Hepatocyte (in vitro differentiated cells): ENCODE results near the gene SH3RF3. TPM values are rescaled to one million over a fixed set of nuclear protein-coding genes. Genes with fewer than 3 reads are reported as not detected.

ENCODE experiments used
- DNase-seq: peaks from one replicate; pipeline ENCODE4 v3.0.0-alpha.2; 2016; ENCODE audit warnings: low spot score
- H2AFZ ChIP-seq: fragments of 200-600 bp; sonication (generic); 2 replicates; pipeline ENCODE4 v1.6.0; 2016; ENCODE audit warnings: antibody characterized with exemption, mild to moderate bottlenecking
- H3K27ac ChIP-seq: fragments of 200-600 bp; sonication (generic); 2 replicates; pipeline ENCODE4 v1.5.1; 2016; ENCODE audit warnings: mild to moderate bottlenecking
- H3K27me3 ChIP-seq: fragments of 200-600 bp; sonication (generic); 2 replicates; pipeline ENCODE4 v1.6.1; 2016
- H3K36me3 ChIP-seq: fragments of 200-600 bp; sonication (generic); replicated peaks from 2 replicates; pipeline ENCODE4 v1.5.1; 2016; ENCODE audit warnings: low read depth; ENCODE audit not compliant: insufficient read depth
- H3K4me1 ChIP-seq: fragments of 200-600 bp; sonication (generic); 2 replicates; pipeline ENCODE4 v1.5.1; 2016; ENCODE audit warnings: mild to moderate bottlenecking, moderate library complexity; ENCODE audit not compliant: insufficient read depth
- H3K4me2 ChIP-seq: fragments of 200-600 bp; sonication (generic); 2 replicates; pipeline ENCODE4 v1.6.0; 2016
- H3K4me3 ChIP-seq: fragments of 200-600 bp; sonication (generic); 2 replicates; pipeline ENCODE4 v1.5.1; 2016; ENCODE audit warnings: mild to moderate bottlenecking
- H3K79me2 ChIP-seq: fragments of 200-600 bp; sonication (generic); 2 replicates; pipeline ENCODE4 v1.6.0; 2017; ENCODE audit warnings: mild to moderate bottlenecking
- H3K9me2 ChIP-seq: fragments of 200-600 bp; sonication (generic); replicated peaks from 2 replicates; pipeline ENCODE4 v1.6.0; 2017; ENCODE audit warnings: mild to moderate bottlenecking; ENCODE audit not compliant: insufficient read depth
- H3K9me3 ChIP-seq: fragments of 200-600 bp; sonication (generic); 2 replicates; pipeline ENCODE4 v1.5.1; 2016; ENCODE audit warnings: low read depth, mild to moderate bottlenecking
- H4K20me1 ChIP-seq: fragments of 200-600 bp; sonication (generic); 2 replicates; pipeline ENCODE4 v1.6.0; 2016; ENCODE audit warnings: mild to moderate bottlenecking; ENCODE audit not compliant: insufficient read depth, poor library complexity, severe bottlenecking
- CTCF ChIP-seq: fragments of 200-600 bp; sonication (generic); IDR thresholded peaks from 2 replicates; pipeline ENCODE4 v1.5.1; 2016; ENCODE audit warnings: antibody characterized with exemption, mild to moderate bottlenecking; ENCODE audit not compliant: poor library complexity
- EZH2 ChIP-seq: fragments of 200-600 bp; sonication (generic); IDR thresholded peaks from 2 replicates; pipeline ENCODE4 v1.6.1; 2016; ENCODE audit warnings: antibody characterized with exemption, mild to moderate bottlenecking, borderline replicate concordance
- EZH2phosphoT487 ChIP-seq: fragments of 200-600 bp; sonication (generic); IDR thresholded peaks from one replicate; pipeline ENCODE4 v1.6.1; 2018; ENCODE audit warnings: antibody characterized with exemption, mild to moderate bottlenecking, low read depth, moderate library complexity; ENCODE audit not compliant: unreplicated experiment, severe bottlenecking
- WGBS: methylation state at CpG from one replicate; pipeline ENCODE4 v1.1.6; 2016; ENCODE audit warnings: low lambda C conversion rate; ENCODE audit errors: missing lambda C conversion rate; 5-methylcytosine and 5-hydroxymethylcytosine counted together
- polyA plus RNA-seq: library from polyadenylated mRNA; unstranded; fragments of >200 nt; fragmentation: Nextera tagmentation; extraction: Ambion mirVana; gene quantifications from 2 replicates; pipeline ENCODE4 v1.2.1, GENCODE V29; 2016
- total RNA-seq: library from RNA; depleted of rRNA; stranded (reverse); fragments of >200 nt; gene quantifications from 2 replicates; pipeline ENCODE4 v1.2.3, GENCODE V29; 2014

Gene SH3RF3
- total and polyA plus RNA-seq, 2 experiments from 2014 or later = 1.9 to 2.1 TPM

GRCh38 chr2:109206569-109207146 is 77.7 kb downstream of the SH3RF3 start:
- Histone ChIP-seq H3K4me2 (no peak overlapping the region), H3K36me3 (no peaks in the 10 kb centered on the region), H3K9me3 (no peaks in the 10 kb centered on the region), H3K4me3 (no peak overlapping the region), H3K79me2 (no peaks in the 10 kb centered on the region), H3K27ac (no peak overlapping the region), H4K20me1 (no peaks in the 10 kb centered on the region), H3K9me2 (no peaks in the 10 kb centered on the region), H2AFZ (no peak overlapping the region), H3K27me3 (no peaks in the 10 kb centered on the region), H3K4me1 (no peaks in the 10 kb centered on the region)
- 94% methylated on average over 2 of the region's 2 CpGs for WGBS
- DNase-seq = no peak
- TF ChIP-seq EZH2phosphoT487 = no peak
- TF ChIP-seq CTCF = no peak
- no peak for TF ChIP-seq EZH2

DNA sequence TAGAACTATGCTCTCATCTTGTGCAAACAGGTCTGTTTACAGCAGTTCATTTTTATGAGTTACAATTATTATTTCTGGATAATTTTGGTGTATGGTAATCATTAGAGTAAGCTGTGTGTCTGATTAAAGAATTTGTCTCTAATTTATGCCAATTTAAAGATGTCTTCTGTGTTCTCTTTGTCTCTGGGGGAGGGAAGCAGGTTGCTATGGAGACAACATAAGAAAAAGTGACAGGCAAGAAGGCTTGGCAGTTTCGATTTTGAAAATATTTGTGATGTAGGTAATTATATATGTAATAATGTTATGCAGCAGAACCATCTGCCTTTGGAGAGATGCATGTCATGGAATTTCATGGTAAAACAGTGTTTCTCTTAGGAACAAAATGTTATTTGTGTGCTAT is 78.2 kb downstream of the SH3RF3 start:
- H2AFZ ChIP-seq = no peak overlapping the region
- H3K9me3 ChIP-seq = no peaks in the 10 kb centered on the region
- TF ChIP-seq CTCF (no peak), EZH2 (no peak), EZH2phosphoT487 (no peak)
- H3K4me1 ChIP-seq = no peaks in the 10 kb centered on the region
- no peak for DNase-seq
- 70% methylated on average over 1 of the region's 1 CpG for WGBS
- no peak overlapping the region for H3K27ac ChIP-seq
- no peak overlapping the region for H3K4me2 ChIP-seq
- no peaks in the 10 kb centered on the region for H3K79me2 ChIP-seq
- no peaks in the 10 kb centered on the region for H4K20me1 ChIP-seq
- no peaks in the 10 kb centered on the region for H3K36me3 ChIP-seq
- H3K9me2 ChIP-seq = no peaks in the 10 kb centered on the region
- H3K27me3 ChIP-seq = no peaks in the 10 kb centered on the region
- H3K4me3 ChIP-seq = no peak overlapping the region

- no peaks in the 10 kb centered on the region for H3K79me2 ChIP-seq
- H3K36me3 ChIP-seq = no peaks in the 10 kb centered on the region
- no peak overlapping the region for H3K27ac ChIP-seq
- no peak for TF ChIP-seq EZH2
- no peak for TF ChIP-seq EZH2phosphoT487
- no peak for TF ChIP-seq CTCF
- no peaks in the 10 kb centered on the region for H3K4me1 ChIP-seq
- H3K9me3 ChIP-seq = no peaks in the 10 kb centered on the region
- H3K27me3 ChIP-seq = no peaks in the 10 kb centered on the region
- no peaks in the 10 kb centered on the region for H3K9me2 ChIP-seq
- 94% methylated on average over 3 of the region's 3 CpGs for WGBS
- no peak overlapping the region for H3K4me2 ChIP-seq
- no peaks in the 10 kb centered on the region for H4K20me1 ChIP-seq
- H2AFZ ChIP-seq = no peak overlapping the region
- no peak overlapping the region for H3K4me3 ChIP-seq
- no peak for DNase-seq
These were observed 79.3 kb downstream of the SH3RF3 start for GRCh38 chr2:109208071-109208950.
